H1 (cell line): ENCODE measurements around the gene EPHA3.

Source experiments
- CTCF ChIP-seq, 3 experiments: IDR thresholded peaks; 1 replicate in 2 of 3; 2 replicates in 1 of 3; pipeline versions ENCODE4 v1.5.1 to v1.6.1; 2011; ENCODE audit warnings: low read length in 3 of 3, mild to moderate bottlenecking in 3 of 3, inconsistent platforms in 2 of 3, low read depth in 1 of 3, moderate library complexity in 1 of 3; ENCODE audit not compliant: insufficient read depth in 1 of 3; ENCODE audit errors: control extremely low read depth in 1 of 3
- TBP ChIP-seq: IDR thresholded peaks from 2 replicates; pipeline ENCODE4 v1.6.1; 2011; ENCODE audit warnings: low read depth, low read length, improper control_type of control experiment

- no peak for TF ChIP-seq CTCF (IDR thresholded peaks at IDR 0.05; ENCODE audit: control extremely low read depth in 1 of 3, insufficient read depth in 1 of 3, low read depth in 1 of 3, low read length in 3 of 3)
- no peak for TF ChIP-seq TBP
Observed at GRCh38 chr3:89227218-89227617, 119.8 kb downstream of the EPHA3 start.
